AG04449 (cell line): ENCODE data around the gene PTPN9.
"Not testable (repeated sequence)": the region's sequence is repeated elsewhere in the genome, so short reads cannot be mapped to it uniquely, and the experiment has no call there.

ENCODE experiments used
- CTCF ChIA-PET: fragments of 350-600 bp; formaldehyde crosslinking; extraction: SDS; loops from one replicate; lab custom pipeline; 2021; ENCODE audit warnings: antibody characterized with exemption; lab: Yijun Ruan, JAX
- POLR2A ChIA-PET: fragments of 400-600, 350-600 bp; formaldehyde crosslinking; extraction: SDS; loops from one replicate; lab custom pipeline; 2020; ENCODE audit warnings: antibody characterized with exemption, inconsistent platforms; lab: Yijun Ruan, JAX
- DNase-seq: peaks from one replicate; pipeline ENCODE4 v3.0.0-alpha.2; 2010; ENCODE audit warnings: low read depth, low spot score
- H3K4me3 ChIP-seq: 2 replicates; pipeline ENCODE4 v1.5.1; 2011; ENCODE audit warnings: low read depth, mild to moderate bottlenecking, control low read depth, low read length
- CTCF ChIP-seq: IDR thresholded peaks from one replicate; pipeline ENCODE4 v1.5.1; 2011; ENCODE audit warnings: mild to moderate bottlenecking, moderate library complexity, low read length, control low read depth, inconsistent platforms; ENCODE audit not compliant: insufficient read depth; ENCODE audit errors: missing control alignments

PTPN9 gene

GRCh38 chr15:75532413-75533250, 46.5 kb downstream of the PTPN9 start:
- peak; percentile 2 for TF ChIP-seq CTCF
- DNase-seq, result no peak
- ChIA-PET POLR2A (no interaction called here), CTCF (interaction anchor here (0.7 to 1.5 kb wide), 6 partner anchors 10 to 270 kb away, joined by 3 to 5 read pairs (median 4); no protein-coding TSS in a partner anchor)
- H3K4me3 ChIP-seq, result no peak overlapping the region

- H3K4me3 ChIP-seq, result no peak overlapping the region
- no peak for TF ChIP-seq CTCF
- no peak for DNase-seq
- POLR2A ChIA-PET, result no interaction called here
- CTCF ChIA-PET, result interaction anchor here (1.5 kb wide), 1 partner anchor 33 kb away, joined by 3 read pairs; no protein-coding TSS in a partner anchor
These were observed 48.1 kb downstream of the PTPN9 start for GRCh38 chr15:75531041-75531450.

GRCh38 chr15:75530169-75530568, 48.9 kb downstream of the PTPN9 start:
- ChIA-PET CTCF (no interaction called here), POLR2A (no interaction called here)
- DNase-seq, result no peak
- no peak overlapping the region for H3K4me3 ChIP-seq
- TF ChIP-seq CTCF, result no peak

GRCh38 chr15:75525756-75526155, 53.4 kb downstream of the PTPN9 start:
- CTCF ChIA-PET, POLR2A ChIA-PET: not testable (repeated sequence)

GRCh38 chr15:75523011-75523410, 56.1 kb downstream of the PTPN9 start:
- no peak for DNase-seq
- POLR2A ChIA-PET, result no interaction called here
- CTCF ChIA-PET, result interaction anchor here (0.6 to 2.4 kb wide), 2 partner anchors 10 to 14 kb away, joined by 4 to 10 read pairs; no protein-coding TSS in a partner anchor
- no peak overlapping the region for H3K4me3 ChIP-seq
- no peak for TF ChIP-seq CTCF

More at GRCh38 chr15:75525756-75526155, 53.4 kb downstream of the PTPN9 start:
- DNase-seq, H3K4me3 ChIP-seq: not testable (repeated sequence)

GRCh38 chr15:75517233-75517632, 61.9 kb downstream of the PTPN9 start:
- TF ChIP-seq CTCF, result no peak
- no peak for DNase-seq
- ChIA-PET POLR2A (no interaction called here), CTCF (interaction anchor here (1.0 to 3.3 kb wide), 2 partner anchors 8 to 31 kb away, joined by 3 to 10 read pairs; no protein-coding TSS in a partner anchor)
- H3K4me3 ChIP-seq, result no peak overlapping the region
